Caco-2 (cell line): ENCODE measurements around the gene ERICH6B. TPM values are rescaled to one million over a fixed set of nuclear protein-coding genes. Genes with fewer than 3 reads are reported as not detected.

Source experiments
- BruUV-seq: library from RNA; stranded (reverse); fragments of 400-500 nt; replicated peaks from 2 replicates; lab custom pipeline; 2021; lab: Mats Ljungman, UMichigan
- CTCF ChIA-PET: fragments of 300-600 bp; sonication (Branson Sonifier 250); formaldehyde crosslinking; loops from one replicate; lab custom pipeline; 2022; ENCODE audit warnings: antibody characterized with exemption; lab: Charles Lee
- POLR2A ChIA-PET: fragments of 300-600 bp; sonication (Branson Sonifier 250); formaldehyde crosslinking; loops from one replicate; lab custom pipeline; 2022; ENCODE audit warnings: antibody characterized with exemption; lab: Charles Lee
- DNase-seq, 2 experiments: peaks; one replicate each; pipeline versions ENCODE4 v3.0.0 to v3.0.0-alpha.2; 2020 to 2022
- H3K27me3 ChIP-seq: replicated peaks from 2 replicates; pipeline ENCODE4 v1.6.0; 2011; ENCODE audit warnings: low read length; ENCODE audit not compliant: control insufficient read depth, insufficient read depth
- H3K36me3 ChIP-seq: 2 replicates; pipeline ENCODE4 v1.5.1; 2011; ENCODE audit warnings: low read length; ENCODE audit not compliant: control insufficient read depth, insufficient read depth
- H3K4me1 ChIP-seq: fragments of 250-450 bp; sonication (Bioruptor Pico); 2 replicates; pipeline ENCODE4 v1.5.1; 2020; ENCODE audit warnings: mild to moderate bottlenecking
- H3K4me3 ChIP-seq: 2 replicates; pipeline ENCODE4 v1.5.1; 2011; ENCODE audit warnings: low read depth, mild to moderate bottlenecking, control low read depth, low read length
- H3K9me3 ChIP-seq: fragments of 250-450 bp; sonication (Bioruptor Pico); 2 replicates; pipeline ENCODE4 v1.5.1; 2020; ENCODE audit warnings: mild to moderate bottlenecking, moderate library complexity
- H3K27ac Mint-ChIP-seq: one replicate; pipeline ENCODE4 v1.8.0; 2022; ENCODE audit warnings: mixed read lengths; ENCODE audit not compliant: unreplicated experiment
- H3K27me3 Mint-ChIP-seq: one replicate; pipeline ENCODE4 v1.8.0; 2022; ENCODE audit warnings: mixed read lengths; ENCODE audit not compliant: insufficient read depth, unreplicated experiment
- H3K36me3 Mint-ChIP-seq: one replicate; pipeline ENCODE4 v1.8.0; 2022; ENCODE audit warnings: mild to moderate bottlenecking, mixed read lengths; ENCODE audit not compliant: insufficient read depth, unreplicated experiment
- H3K4me1 Mint-ChIP-seq: one replicate; pipeline ENCODE4 v1.8.0; 2022; ENCODE audit warnings: low read depth, mixed read lengths; ENCODE audit not compliant: unreplicated experiment
- H3K4me3 Mint-ChIP-seq: one replicate; pipeline ENCODE4 v1.8.0; 2022; ENCODE audit warnings: mild to moderate bottlenecking, moderate library complexity, mixed read lengths; ENCODE audit not compliant: unreplicated experiment
- H3K9me3 Mint-ChIP-seq: one replicate; pipeline ENCODE4 v1.8.0; 2022; ENCODE audit warnings: mixed read lengths; ENCODE audit not compliant: unreplicated experiment
- CTCF ChIP-seq, 2 experiments: fragments of 200-600 bp in 1 of 2; IDR thresholded peaks; 1 replicate in 1 of 2; 2 replicates in 1 of 2; pipeline versions ENCODE4 v1.5.1 to v1.8.0; 2011 to 2022; ENCODE audit warnings: antibody characterized with exemption in 1 of 2, control low read depth in 1 of 2, inconsistent platforms in 1 of 2, low read depth in 1 of 2, low read length in 1 of 2, mild to moderate bottlenecking in 1 of 2, moderate library complexity in 1 of 2; ENCODE audit not compliant: insufficient read depth in 1 of 2, severe bottlenecking in 1 of 2, unreplicated experiment in 1 of 2
- intact Hi-C: fragments of 100-400 bp; cut with micrococcal nuclease; formaldehyde crosslinking; loops from one replicate; pipeline ENCODE4 v1.10.0; 2022; ENCODE audit not compliant: unreplicated experiment
- total RNA-seq: library from RNA; stranded (reverse); gene quantifications from 2 replicates; pipeline ENCODE4 v1.2.3, GENCODE V29; 2022

The ERICH6B gene
- total RNA-seq, 1 experiment from 2014 or later, result not detected

- Histone ChIP-seq H3K36me3 (no peaks in the 10 kb centered on the region), H3K4me3 (no peak overlapping the region), H3K27me3 (no peaks in the 10 kb centered on the region), H3K9me3 (no peaks in the 10 kb centered on the region), H3K4me1 (no peaks in the 10 kb centered on the region)
- H3K4me1 Mint-ChIP-seq, result no peaks in the 10 kb centered on the region
- POLR2A ChIA-PET, result no interaction called here
- TF ChIP-seq CTCF (IDR thresholded peaks at IDR 0.05; ENCODE audit: insufficient read depth in 1 of 2, low read depth in 1 of 2, low read length in 1 of 2, severe bottlenecking in 1 of 2, unreplicated experiment in 1 of 2), result no peak
- intact Hi-C loops, result no loop called here
- no TSS peak for BruUV-seq
- no peak for DNase-seq
- no peaks in the 10 kb centered on the region for H3K9me3 Mint-ChIP-seq
- H3K36me3 Mint-ChIP-seq, result no peaks in the 10 kb centered on the region
- H3K27me3 Mint-ChIP-seq, result peaks cover 13% of the 10 kb centered on the region
- H3K27ac Mint-ChIP-seq, result no peak overlapping the region
- CTCF ChIA-PET, result no interaction called here
- H3K4me3 Mint-ChIP-seq, result no peak overlapping the region
Observed at GRCh38 chr13:45595965-45596364, 19.6 kb downstream of the ERICH6B start.

- POLR2A ChIA-PET, result no interaction called here
- DNase-seq, result no peak
Observed at GRCh38 chr13:45594764-45595163, 20.8 kb downstream of the ERICH6B start.

DNA sequence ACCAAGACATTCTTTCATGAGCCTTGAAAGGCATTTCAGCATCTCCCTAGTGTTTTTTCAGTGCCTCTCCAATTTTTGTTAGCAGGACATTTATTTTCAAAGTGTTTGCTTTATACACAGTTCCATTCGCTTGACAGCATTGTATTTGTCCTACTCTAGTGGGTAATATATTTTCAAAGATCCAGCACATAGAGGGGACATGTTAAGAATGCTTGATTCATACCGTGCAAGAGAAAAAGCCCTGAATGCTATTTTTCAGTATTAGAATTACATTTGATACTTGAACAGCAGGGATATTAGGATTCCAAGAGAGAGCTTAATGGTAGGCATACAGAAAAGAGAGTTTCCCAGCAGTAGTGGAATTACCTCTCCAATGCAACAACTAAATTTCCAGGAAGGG lies 21.3 kb downstream of the ERICH6B start:
- H3K4me3 Mint-ChIP-seq, result no peak overlapping the region
- DNase-seq, result no peak
- intact Hi-C loops, result no loop called here
- peaks cover 13% of the 10 kb centered on the region for H3K27me3 Mint-ChIP-seq
- no peaks in the 10 kb centered on the region for H3K9me3 Mint-ChIP-seq
- no TSS peak for BruUV-seq
- ChIA-PET POLR2A (no interaction called here), CTCF (no interaction called here)
- no peaks in the 10 kb centered on the region for H3K4me1 Mint-ChIP-seq
- no peak overlapping the region for H3K4me3 ChIP-seq
- H3K27ac Mint-ChIP-seq, result no peak overlapping the region
- H3K27me3 ChIP-seq, result no peaks in the 10 kb centered on the region
- H3K36me3 ChIP-seq, result no peaks in the 10 kb centered on the region
- H3K36me3 Mint-ChIP-seq, result no peaks in the 10 kb centered on the region
- H3K4me1 ChIP-seq, result no peaks in the 10 kb centered on the region
- no peak for TF ChIP-seq CTCF (IDR thresholded peaks at IDR 0.05; ENCODE audit: insufficient read depth in 1 of 2, low read depth in 1 of 2, low read length in 1 of 2, severe bottlenecking in 1 of 2, unreplicated experiment in 1 of 2)
- H3K9me3 ChIP-seq, result no peaks in the 10 kb centered on the region

More at GRCh38 chr13:45594764-45595163, 20.8 kb downstream of the ERICH6B start:
- CTCF ChIA-PET, result no interaction called here
- H3K27me3 Mint-ChIP-seq, result peaks cover 13% of the 10 kb centered on the region
- no peak for TF ChIP-seq CTCF (IDR thresholded peaks at IDR 0.05; ENCODE audit: insufficient read depth in 1 of 2, low read depth in 1 of 2, low read length in 1 of 2, severe bottlenecking in 1 of 2, unreplicated experiment in 1 of 2)
- no peak overlapping the region for H3K4me3 Mint-ChIP-seq
- intact Hi-C loops, result no loop called here
- no peaks in the 10 kb centered on the region for H3K4me1 ChIP-seq
- no peaks in the 10 kb centered on the region for H3K9me3 ChIP-seq
- H3K4me3 ChIP-seq, result no peak overlapping the region
- no peaks in the 10 kb centered on the region for H3K27me3 ChIP-seq
- BruUV-seq, result no TSS peak
- no peak overlapping the region for H3K27ac Mint-ChIP-seq
- H3K4me1 Mint-ChIP-seq, result no peaks in the 10 kb centered on the region
- H3K36me3 ChIP-seq, result no peaks in the 10 kb centered on the region
- H3K9me3 Mint-ChIP-seq, result no peaks in the 10 kb centered on the region
- no peaks in the 10 kb centered on the region for H3K36me3 Mint-ChIP-seq
